ENCODE results near the gene MAGEA9. TPM values are rescaled to one million over a fixed set of nuclear protein-coding genes. Genes with fewer than 3 reads are reported as not detected.
"Not testable (repeated sequence)": the region's sequence is repeated elsewhere in the genome, so short reads cannot be mapped to it uniquely, and the experiment has no call there.

MAGEA9 gene
- polyA plus RNA-seq (2014; cell fraction: cytosol; rRNA removed) = not detected in 2 replicates
- not detected in 2 replicates for polyA plus RNA-seq (2014; cell fraction: nucleus; rRNA removed)

- not testable (repeated sequence) for DNase-seq (ENCODE audit: low spot score)
Observed at GRCh38 chrX:149781727-149782126, at the start of gene MAGEA9. Gene MAGEA9, plus strand, starts transcription at chrX:149781930. Its CDS starts 4,281 bp downstream, at chrX:149786211.

GRCh38 chrX:149742269-149742668, 39.5 kb upstream of the MAGEA9 start:
- not testable (repeated sequence) for DNase-seq (ENCODE audit: low spot score)

- not testable (repeated sequence) for DNase-seq (ENCODE audit: low spot score)
Observed at GRCh38 chrX:149746390-149747007, 35.2 kb upstream of the MAGEA9 start.

- DNase-seq (ENCODE audit: low spot score) = no peak
Observed at GRCh38 chrX:149757206-149758067, 24.3 kb upstream of the MAGEA9 start.

- DNase-seq (ENCODE audit: low spot score) = no peak
Observed at GRCh38 chrX:149758068-149758714, 23.5 kb upstream of the MAGEA9 start.

GRCh38 chrX:149758715-149759078, 23.0 kb upstream of the MAGEA9 start:
- not testable (repeated sequence) for DNase-seq (ENCODE audit: low spot score)

GRCh38 chrX:149759824-149760223, 21.9 kb upstream of the MAGEA9 start:
- no peak for DNase-seq (ENCODE audit: low spot score)

GRCh38 chrX:149760965-149761364, 20.8 kb upstream of the MAGEA9 start:
- DNase-seq (ENCODE audit: low spot score) = no peak

- not testable (repeated sequence) for DNase-seq (ENCODE audit: low spot score)
Observed at GRCh38 chrX:149761858-149762674, 19.7 kb upstream of the MAGEA9 start.

- no peak for DNase-seq (ENCODE audit: low spot score)
Observed at GRCh38 chrX:149762696-149763614, 18.8 kb upstream of the MAGEA9 start.

- not testable (repeated sequence) for DNase-seq (ENCODE audit: low spot score)
Observed at GRCh38 chrX:149770344-149770743, 11.4 kb upstream of the MAGEA9 start.

- DNase-seq (ENCODE audit: low spot score) = not testable (repeated sequence)
Observed at GRCh38 chrX:149773026-149773425, 8.7 kb upstream of the MAGEA9 start.

- not testable (repeated sequence) for DNase-seq (ENCODE audit: low spot score)
Observed at GRCh38 chrX:149773768-149774167, 8.0 kb upstream of the MAGEA9 start, which contains the start of gene HSFX1. Gene HSFX1, plus strand, starts transcription at chrX:149774068. Its CDS starts 614 bp downstream, at chrX:149774682.

- not testable (repeated sequence) for DNase-seq (ENCODE audit: low spot score)
Observed at GRCh38 chrX:149777999-149778398, 3.7 kb upstream of the MAGEA9 start.

GRCh38 chrX:149795531-149795930, 13.8 kb downstream of the MAGEA9 start:
- not testable (repeated sequence) for DNase-seq (ENCODE audit: low spot score)

- no peak for DNase-seq (ENCODE audit: low spot score)
Observed at GRCh38 chrX:149799095-149799714, 17.5 kb downstream of the MAGEA9 start.

- no peak for DNase-seq (ENCODE audit: low spot score)
Observed at GRCh38 chrX:149799938-149800337, 18.2 kb downstream of the MAGEA9 start.

GRCh38 chrX:149803458-149804062, 21.8 kb downstream of the MAGEA9 start:
- no peak for DNase-seq (ENCODE audit: low spot score)

GRCh38 chrX:149804102-149804501, 22.4 kb downstream of the MAGEA9 start:
- no peak for DNase-seq (ENCODE audit: low spot score)
